SK-N-SH (cell line): ENCODE measurements around the gene GTF2F2. TPM values are rescaled to one million over a fixed set of nuclear protein-coding genes. Genes with fewer than 3 reads are reported as not detected.

Experiments
- CTCF ChIA-PET: fragments of 300-600, 350-600 bp; formaldehyde crosslinking; extraction: SDS; loops from one replicate; lab custom pipeline; 2021; lab: Yijun Ruan, JAX
- POLR2A ChIA-PET: fragments of 350-600 bp; sonication (Branson Sonifier 250); formaldehyde crosslinking; extraction: SDS; loops from one replicate; lab custom pipeline; 2020; ENCODE audit warnings: antibody characterized with exemption, inconsistent platforms; lab: Yijun Ruan, JAX
- DNase-seq: peaks from one replicate; pipeline ENCODE4 v3.0.0; 2012
- H2AFZ ChIP-seq: fragments of 200-600 bp; sonication (generic); 2 replicates; pipeline ENCODE4 v1.8.1; 2016; ENCODE audit warnings: antibody characterized with exemption, mild to moderate bottlenecking, low read depth
- H3F3A ChIP-seq: fragments of 200-600 bp; sonication (generic); replicated peaks from 2 replicates; pipeline ENCODE3; 2016; ENCODE audit warnings: antibody characterized with exemption, mild to moderate bottlenecking; ENCODE audit not compliant: insufficient read depth
- H3K27ac ChIP-seq, 2 experiments: fragments of 200-500 bp in 1 of 2; fragments of 200-600 bp in 1 of 2; sonication (Bioruptor generic) in 1 of 2; sonication (generic), shearing (Covaris generic) in 1 of 2; 2 replicates each; pipeline versions ENCODE4 v1.5.1 to v1.6.1; 2014 to 2016; ENCODE audit warnings: low read depth in 2 of 2, inconsistent platforms in 1 of 2, low read length in 1 of 2, mild to moderate bottlenecking in 1 of 2, mixed read lengths in 1 of 2
- H3K27me3 ChIP-seq: fragments of 200-600 bp; sonication (generic), shearing (Covaris generic); 2 replicates; pipeline ENCODE4 v1.6.1; 2016; ENCODE audit warnings: mixed run types; ENCODE audit not compliant: insufficient read depth
- H3K36me3 ChIP-seq, 2 experiments: fragments of 200-500 bp in 1 of 2; fragments of 200-600 bp in 1 of 2; sonication (Bioruptor generic) in 1 of 2; sonication (generic) in 1 of 2; replicated peaks in 1 of 2; 2 replicates each; pipeline versions ENCODE3 to v1.5.1; 2014 to 2016; ENCODE audit warnings: low read length in 1 of 2, mild to moderate bottlenecking in 1 of 2; ENCODE audit not compliant: insufficient read depth in 2 of 2, control insufficient read depth in 1 of 2
- H3K4me1 ChIP-seq, 2 experiments: fragments of 200-500 bp in 1 of 2; fragments of 200-600 bp in 1 of 2; sonication (Bioruptor generic) in 1 of 2; sonication (generic), shearing (Covaris generic) in 1 of 2; 2 replicates each; pipeline versions ENCODE4 v1.5.1 to v1.6.1; 2014 to 2016; ENCODE audit warnings: low read depth in 1 of 2, low read length in 1 of 2, mixed run types in 1 of 2; ENCODE audit not compliant: insufficient read depth in 2 of 2, control insufficient read depth in 1 of 2
- H3K4me2 ChIP-seq: fragments of 200-600 bp; sonication (generic), shearing (Covaris generic); 2 replicates; pipeline ENCODE4 v1.6.1; 2017; ENCODE audit warnings: mixed run types
- H3K4me3 ChIP-seq, 2 experiments: fragments of 200-500 bp in 1 of 2; fragments of 200-600 bp in 1 of 2; sonication (Bioruptor generic) in 1 of 2; sonication (generic), shearing (Covaris generic) in 1 of 2; 2 replicates each; pipeline versions ENCODE4 v1.5.1 to v1.8.1; 2014 to 2016; ENCODE audit warnings: low read depth in 2 of 2, inconsistent platforms in 1 of 2, low read length in 1 of 2, mild to moderate bottlenecking in 1 of 2, mixed read lengths in 1 of 2, moderate library complexity in 1 of 2
- H3K79me2 ChIP-seq: fragments of 200-600 bp; sonication (generic); 2 replicates; pipeline ENCODE4 v1.8.1; 2017; ENCODE audit warnings: mild to moderate bottlenecking; ENCODE audit not compliant: insufficient read depth
- H3K9ac ChIP-seq: fragments of 200-600 bp; sonication (generic); 2 replicates; pipeline ENCODE4 v1.6.1; 2017; ENCODE audit warnings: mixed run types
- H3K9me2 ChIP-seq: fragments of 200-600 bp; sonication (generic); 2 replicates; pipeline ENCODE4 v1.6.1; 2017; ENCODE audit warnings: mixed run types
- H3K9me3 ChIP-seq: fragments of 200-600 bp; sonication (generic); 2 replicates; pipeline ENCODE4 v1.6.1; 2017; ENCODE audit warnings: mixed run types, mild to moderate bottlenecking, moderate library complexity
- H4K20me1 ChIP-seq: fragments of 200-600 bp; sonication (generic); 2 replicates; pipeline ENCODE4 v1.6.1; 2017; ENCODE audit warnings: mild to moderate bottlenecking, mixed run types; ENCODE audit not compliant: insufficient read depth
- EP300 ChIP-seq, 2 experiments: IDR thresholded peaks; 2 replicates each; pipeline versions ENCODE4 v1.4.0 to v1.6.1; 2012; ENCODE audit warnings: borderline replicate concordance in 1 of 2, low read depth in 1 of 2, low read length in 1 of 2
- FOXJ3 ChIP-seq: sonication (generic); formaldehyde crosslinking; IDR thresholded peaks from 2 replicates; pipeline ENCODE4 v1.5.1; 2020; ENCODE audit warnings: mild to moderate bottlenecking, missing genetic modification reagents
- FOXM1 ChIP-seq: IDR thresholded peaks from 2 replicates; pipeline ENCODE4 v1.4.0; 2012; ENCODE audit warnings: low read depth, mild to moderate bottlenecking
- GATA2 ChIP-seq: sonication (generic); formaldehyde crosslinking; IDR thresholded peaks from 2 replicates; pipeline ENCODE4 v1.5.0; 2020; ENCODE audit warnings: mild to moderate bottlenecking, missing genetic modification reagents
- MAX ChIP-seq: IDR thresholded peaks from 2 replicates; pipeline ENCODE4 v1.4.0; 2012; ENCODE audit warnings: low read depth
- MXI1 ChIP-seq: IDR thresholded peaks from 2 replicates; pipeline ENCODE4 v1.6.1; 2012; ENCODE audit warnings: mild to moderate bottlenecking, low read depth, low read length, improper control_type of control experiment
- NRF1 ChIP-seq: IDR thresholded peaks from 2 replicates; pipeline ENCODE4 v1.6.1; 2012; ENCODE audit warnings: low read depth, mild to moderate bottlenecking, low read length
- PBX3 ChIP-seq: IDR thresholded peaks from 2 replicates; pipeline ENCODE4; 2012
- RAD21 ChIP-seq: IDR thresholded peaks from 2 replicates; pipeline ENCODE4 v1.6.1; 2012; ENCODE audit warnings: mild to moderate bottlenecking, low read length
- RCOR1 ChIP-seq: fragments of 150-350 bp; IDR thresholded peaks from 2 replicates; pipeline ENCODE4 v1.6.1; 2017; ENCODE audit warnings: antibody characterized with exemption, low read length
- REST ChIP-seq: IDR thresholded peaks from 2 replicates; pipeline ENCODE4 v1.6.1; 2012; ENCODE audit warnings: mild to moderate bottlenecking, low read depth, low read length, moderate library complexity
- RFX5 ChIP-seq: IDR thresholded peaks from 2 replicates; pipeline ENCODE4 v1.6.1; 2012; ENCODE audit warnings: mild to moderate bottlenecking, improper control_type of control experiment, low read length
- RXRA ChIP-seq: IDR thresholded peaks from 2 replicates; pipeline ENCODE4 v1.4.0; 2012; ENCODE audit warnings: low read depth, mild to moderate bottlenecking, borderline replicate concordance
- SIN3A ChIP-seq: IDR thresholded peaks from 2 replicates; pipeline ENCODE4 v1.6.1; 2012; ENCODE audit warnings: low read depth, mild to moderate bottlenecking, low read length, moderate library complexity, borderline replicate concordance
- SMC3 ChIP-seq: IDR thresholded peaks from 2 replicates; pipeline ENCODE4 v1.6.1; 2012; ENCODE audit warnings: low read depth, low read length, improper control_type of control experiment
- TAF1 ChIP-seq: IDR thresholded peaks from 2 replicates; pipeline ENCODE4 v1.6.1; 2012; ENCODE audit warnings: low read depth, mild to moderate bottlenecking, low read length, moderate library complexity, borderline replicate concordance
- TCF12 ChIP-seq: IDR thresholded peaks from 2 replicates; pipeline ENCODE4 v1.4.0; 2012
- TEAD4 ChIP-seq: IDR thresholded peaks from 2 replicates; pipeline ENCODE4 v1.4.0; 2012; ENCODE audit warnings: mild to moderate bottlenecking, borderline replicate concordance; ENCODE audit not compliant: insufficient read depth
- ZBTB33 ChIP-seq: IDR thresholded peaks from 2 replicates; pipeline ENCODE4 v1.4.0; 2012; ENCODE audit warnings: low read depth, borderline replicate concordance
- WGBS: methylation state at CpG from one replicate; pipeline ENCODE4 v1.1.6; 2017; ENCODE audit warnings: low lambda C conversion rate; 5-methylcytosine and 5-hydroxymethylcytosine counted together
- polyA plus RNA-seq, 3 experiments: library from polyadenylated mRNA; depleted of rRNA; stranded (reverse); fragments of >200 nt; gene quantifications; 2 replicates each; pipeline ENCODE4 v1.2.3, GENCODE V29; 2012

Gene GTF2F2
- polyA plus RNA-seq, 1 of the 3 experiments (the other 2 are of a cell fraction), result 24.2 TPM

GRCh38 chr13:45325806-45326205 is 205.5 kb downstream of the GTF2F2 start (continued):
- TF ChIP-seq TEAD4 (no peak), RXRA (peak; percentile 65; the same call in 1 of the 2 replicates), TAF1 (no peak), RCOR1 (no peak), TCF12 (peak; percentile 77), SMC3 (no peak), MXI1 (no peak), SIN3A (peak; percentile 90; the same call in 1 of the 2 replicates), GATA2 (no peak), NRF1 (no peak), RFX5 (no peak)
- TF ChIP-seq, all 33 proteins: peak for 9

- Histone ChIP-seq H3F3A (peaks cover 53% of the 10 kb centered on the region), H3K4me2 (no peak overlapping the region), H3K4me3 (no peak overlapping the region), H4K20me1 (peaks cover 5% of the 10 kb centered on the region), H3K9me2 (no peaks in the 10 kb centered on the region), H3K36me3 (no peaks in the 10 kb centered on the region), H3K9me3 (no peaks in the 10 kb centered on the region), H3K79me2 (no peaks in the 10 kb centered on the region), H3K4me1 (peaks cover 5 to 49% of the 10 kb centered on the region in 2 experiments), H3K27ac (no peak overlapping the region), H2AFZ (no peak overlapping the region), H3K9ac (no peak overlapping the region), H3K27me3 (no peaks in the 10 kb centered on the region)
- TF ChIP-seq TEAD4, result no peak
- TF ChIP-seq MAX, result no peak
- TF ChIP-seq ZBTB33, result no peak
- TF ChIP-seq TCF12, result no peak
- TF ChIP-seq PBX3, result no peak
- TF ChIP-seq FOXM1, result no peak
- no peak for TF ChIP-seq FOXJ3 (CRISPR knock-in tag)
- TF ChIP-seq SMC3, result no peak
- no peak for TF ChIP-seq REST
- no peak for TF ChIP-seq RAD21
- no peak for TF ChIP-seq EP300 (IDR thresholded peaks at IDR 0.05; ENCODE audit: borderline replicate concordance in 1 of 2, low read depth in 1 of 2, low read length in 1 of 2)
- no peak for TF ChIP-seq NRF1
- no peak for TF ChIP-seq MXI1
- TF ChIP-seq SIN3A, result no peak
- CTCF ChIA-PET, result interaction anchor here (2.0 kb wide), 1 partner anchor 18 kb away, joined by 4 read pairs; no protein-coding TSS in a partner anchor
- POLR2A ChIA-PET, result no interaction called here
- no peak for DNase-seq
- 95% methylated on average over 9 of the region's 9 CpGs for WGBS
Measured at GRCh38 chr13:45327253-45327955, 207.1 kb downstream of the GTF2F2 start.
